H1 (cell line): Measurements from ENCODE around the gene TRABD2A. TPM values are rescaled to one million over a fixed set of nuclear protein-coding genes. Genes with fewer than 3 reads are reported as not detected.

Experiments used
- CTCF ChIA-PET: fragments of 300-600 bp; sonication (Branson Sonifier 250); formaldehyde crosslinking; loops from one replicate; lab custom pipeline; 2021; ENCODE audit not compliant: partially characterized antibody; lab: Charles Lee
- POLR2A ChIA-PET: fragments of 300-600 bp; sonication (Branson Sonifier 250); formaldehyde crosslinking; loops from one replicate; lab custom pipeline; 2021; ENCODE audit warnings: inconsistent platforms; ENCODE audit not compliant: partially characterized antibody; lab: Charles Lee
- DNase-seq, 2 experiments: peaks; one replicate each; pipeline versions ENCODE4 v3.0.0 to v3.0.0-alpha.2; 2010 to 2022; ENCODE audit warnings: low spot score in 2 of 2, low read depth in 1 of 2, mixed read lengths in 1 of 2
- FAIRE-seq: peaks from 2 replicates; lab custom pipeline; 2011; peaks lifted over from hg19 to GRCh38; lab: Jason Lieb, UNC
- H2AFZ ChIP-seq: 2 replicates; pipeline ENCODE4 v1.8.1; 2012; ENCODE audit warnings: low read length, inconsistent platforms
- H2AK5ac ChIP-seq: 2 replicates; pipeline ENCODE4 v1.6.1; 2013; ENCODE audit warnings: low read depth, low read length
- H2BK120ac ChIP-seq: replicated peaks from 2 replicates; pipeline ENCODE3; 2013; ENCODE audit warnings: low read depth, low read length, inconsistent platforms
- H2BK12ac ChIP-seq: 2 replicates; pipeline ENCODE4 v1.6.1; 2013; ENCODE audit warnings: low read depth, low read length
- H2BK15ac ChIP-seq: 2 replicates; pipeline ENCODE4 v1.6.1; 2013; ENCODE audit warnings: low read length
- H2BK20ac ChIP-seq: 2 replicates; pipeline ENCODE4 v1.6.1; 2013; ENCODE audit warnings: low read length
- H2BK5ac ChIP-seq: 2 replicates; pipeline ENCODE4 v1.6.1; 2013; ENCODE audit warnings: low read depth, low read length
- H3K14ac ChIP-seq: 2 replicates; pipeline ENCODE4 v1.6.1; 2013; ENCODE audit warnings: inconsistent platforms; ENCODE audit not compliant: insufficient read length
- H3K18ac ChIP-seq: 2 replicates; pipeline ENCODE4 v1.6.1; 2013; ENCODE audit warnings: low read length; ENCODE audit errors: extremely low read depth
- H3K23ac ChIP-seq: 2 replicates; pipeline ENCODE4 v1.6.1; 2013; ENCODE audit warnings: inconsistent platforms; ENCODE audit not compliant: insufficient read length
- H3K23me2 ChIP-seq: 2 replicates; pipeline ENCODE4 v1.6.1; 2013; ENCODE audit warnings: low read depth, low read length
- H3K27ac ChIP-seq: 2 replicates; pipeline ENCODE4 v1.6.1; 2011; ENCODE audit warnings: low read depth, low read length, inconsistent platforms
- H3K27me3 ChIP-seq, 4 experiments: replicated peaks in 1 of 4; 1 replicate in 1 of 4; 2 replicates in 3 of 4; pipeline versions ENCODE4 v1.6.1 to v1.8.1; 2011 to 2013; ENCODE audit warnings: low read length in 3 of 4, mild to moderate bottlenecking in 3 of 4, inconsistent platforms in 2 of 4, mixed read lengths in 2 of 4, moderate library complexity in 1 of 4; ENCODE audit not compliant: control insufficient read depth in 3 of 4, insufficient read depth in 3 of 4; ENCODE audit errors: extremely low read depth in 1 of 4
- H3K36me3 ChIP-seq, 4 experiments: 2 replicates each; pipeline versions ENCODE4 v1.6.1 to v1.8.1; 2011 to 2013; ENCODE audit warnings: mild to moderate bottlenecking in 4 of 4, low read length in 3 of 4, moderate library complexity in 2 of 4, control low read depth in 1 of 4, inconsistent platforms in 1 of 4; ENCODE audit not compliant: insufficient read depth in 4 of 4, control insufficient read depth in 2 of 4
- H3K4ac ChIP-seq: replicated peaks from 2 replicates; pipeline ENCODE3; 2013; ENCODE audit warnings: low read length, low read depth, mixed read lengths, inconsistent platforms; ENCODE audit not compliant: insufficient read length
- H3K4me1 ChIP-seq, 4 experiments: replicated peaks in 1 of 4; 1 replicate in 1 of 4; 2 replicates in 3 of 4; pipeline versions ENCODE4 v1.6.1 to v1.8.1; 2011 to 2013; ENCODE audit warnings: low read length in 3 of 4, inconsistent platforms in 2 of 4, mixed read lengths in 1 of 4; ENCODE audit not compliant: insufficient read depth in 4 of 4, control insufficient read depth in 3 of 4
- H3K4me2 ChIP-seq, 2 experiments: 2 replicates each; pipeline versions ENCODE4 v1.6.1 to v1.8.1; 2011 to 2013; ENCODE audit warnings: low read depth in 2 of 2, low read length in 2 of 2, control low read depth in 1 of 2, inconsistent platforms in 1 of 2, mild to moderate bottlenecking in 1 of 2; ENCODE audit not compliant: insufficient read depth in 1 of 2
- H3K4me3 ChIP-seq, 4 experiments: fragments of 200-600, 300-600 bp in 1 of 4; sonication (generic), shearing (Covaris generic), sonication (Bioruptor Twin) in 1 of 4; 2 replicates each; pipeline versions ENCODE4 v1.5.1 to v1.8.1; 2011 to 2016; ENCODE audit warnings: low read length in 4 of 4, low read depth in 3 of 4, control low read depth in 2 of 4, inconsistent platforms in 2 of 4, mild to moderate bottlenecking in 2 of 4, mixed read lengths in 1 of 4, moderate library complexity in 1 of 4; ENCODE audit not compliant: insufficient read depth in 2 of 4; ENCODE audit errors: extremely low read depth in 1 of 4
- H3K56ac ChIP-seq: replicated peaks from 2 replicates; pipeline ENCODE3; 2013; ENCODE audit warnings: low read depth, mild to moderate bottlenecking, mixed read lengths, low read length, inconsistent platforms; ENCODE audit not compliant: insufficient read length
- H3K79me1 ChIP-seq: 2 replicates; pipeline ENCODE4 v1.6.1; 2013; ENCODE audit warnings: low read depth, low read length, control low read depth
- H3K79me2 ChIP-seq, 2 experiments: 2 replicates each; pipeline versions ENCODE4 v1.6.1 to v1.8.1; 2012 to 2013; ENCODE audit warnings: low read length in 2 of 2, mild to moderate bottlenecking in 2 of 2, inconsistent platforms in 1 of 2; ENCODE audit not compliant: insufficient read depth in 2 of 2, control insufficient read depth in 1 of 2
- H3K9ac ChIP-seq, 4 experiments: replicated peaks in 1 of 4; 1 replicate in 1 of 4; 2 replicates in 3 of 4; pipeline versions ENCODE4 v1.6.1 to v1.8.1; 2011 to 2013; ENCODE audit warnings: low read depth in 3 of 4, low read length in 3 of 4, control low read depth in 2 of 4, mild to moderate bottlenecking in 2 of 4, moderate library complexity in 2 of 4, inconsistent platforms in 1 of 4; ENCODE audit errors: extremely low read depth in 1 of 4
- H3K9me3 ChIP-seq, 2 experiments: 2 replicates each; pipeline versions ENCODE4 v1.6.1 to v1.8.1; 2012 to 2013; ENCODE audit warnings: mild to moderate bottlenecking in 2 of 2, moderate library complexity in 2 of 2, control low read depth in 1 of 2, inconsistent platforms in 1 of 2, low read depth in 1 of 2, low read length in 1 of 2, mixed read lengths in 1 of 2; ENCODE audit not compliant: insufficient read depth in 2 of 2
- H4K20me1 ChIP-seq, 2 experiments: replicated peaks in 1 of 2; 2 replicates each; pipeline versions ENCODE3 to v1.8.1; 2011 to 2013; ENCODE audit warnings: inconsistent platforms in 2 of 2, low read length in 2 of 2, mild to moderate bottlenecking in 1 of 2; ENCODE audit not compliant: insufficient read depth in 2 of 2, control insufficient read depth in 1 of 2
- H4K5ac ChIP-seq: 2 replicates; pipeline ENCODE4 v1.6.1; 2013; ENCODE audit warnings: low read length, low read depth, mixed read lengths, inconsistent platforms; ENCODE audit not compliant: insufficient read length
- H4K8ac ChIP-seq: 2 replicates; pipeline ENCODE4 v1.8.0; 2013; ENCODE audit warnings: mild to moderate bottlenecking, moderate library complexity, low read length, inconsistent platforms; ENCODE audit not compliant: insufficient read depth; ENCODE audit errors: extremely low read depth
- H4K91ac ChIP-seq: replicated peaks from 2 replicates; pipeline ENCODE3; 2013; ENCODE audit warnings: low read length, mixed read lengths, inconsistent platforms; ENCODE audit not compliant: insufficient read length
- ATF2 ChIP-seq: IDR thresholded peaks from 2 replicates; pipeline ENCODE4 v1.6.1; 2012; ENCODE audit warnings: low read length, inconsistent platforms
- ATF3 ChIP-seq: IDR thresholded peaks from 2 replicates; pipeline ENCODE4 v1.6.1; 2011; ENCODE audit warnings: low read depth, mild to moderate bottlenecking, low read length; ENCODE audit not compliant: insufficient read depth
- CTBP2 ChIP-seq: IDR thresholded peaks from 2 replicates; pipeline ENCODE4 v1.7.0; 2011; ENCODE audit warnings: borderline replicate concordance, mild to moderate bottlenecking, moderate library complexity, mixed read lengths, low read length; ENCODE audit not compliant: insufficient read depth, insufficient read length
- EP300 ChIP-seq, 2 experiments: IDR thresholded peaks; 1 replicate in 1 of 2; 2 replicates in 1 of 2; pipeline ENCODE4 v1.6.1; 2011 to 2012; ENCODE audit warnings: low read depth in 2 of 2, low read length in 2 of 2, mild to moderate bottlenecking in 2 of 2, borderline replicate concordance in 1 of 2, inconsistent platforms in 1 of 2, moderate library complexity in 1 of 2
- JUND ChIP-seq: IDR thresholded peaks from 2 replicates; pipeline ENCODE4 v1.6.1; 2011; ENCODE audit warnings: mild to moderate bottlenecking, improper control_type of control experiment, low read length
- POLR2A ChIP-seq, 2 experiments: IDR thresholded peaks; 1 replicate in 1 of 2; 2 replicates in 1 of 2; pipeline ENCODE4 v1.6.1; 2011; ENCODE audit warnings: low read depth in 2 of 2, low read length in 2 of 2, mild to moderate bottlenecking in 2 of 2; ENCODE audit errors: control extremely low read depth in 1 of 2
- POU5F1 ChIP-seq: IDR thresholded peaks from 2 replicates; pipeline ENCODE4 v1.6.1; 2011; ENCODE audit warnings: low read depth, mild to moderate bottlenecking, low read length, moderate library complexity
- RNF2 ChIP-seq: fragments of 200-900, 300-1000 bp; sonication (generic); IDR thresholded peaks from 2 replicates; pipeline ENCODE4 v1.7.1; 2016; ENCODE audit warnings: borderline replicate concordance, low read depth, mild to moderate bottlenecking, antibody characterized with exemption, low read length; ENCODE audit not compliant: poor library complexity, severe bottlenecking; ENCODE audit errors: missing control alignments
- SP1 ChIP-seq: IDR thresholded peaks from 2 replicates; pipeline ENCODE4 v1.6.1; 2011; ENCODE audit warnings: low read depth, low read length
- WGBS, 2 experiments: shearing (Covaris generic) in 1 of 2; methylation state at CpG; one replicate each; pipeline versions ENCODE4 v1.1.6 to v1.1.7; 2013 to 2015; ENCODE audit warnings: low lambda C conversion rate in 2 of 2, mixed read lengths in 2 of 2, inconsistent platforms in 1 of 2, low coverage in 1 of 2, missing lambda C conversion rate in 1 of 2; ENCODE audit not compliant: insufficient replicate concordance in 2 of 2, insufficient coverage in 1 of 2, insufficient read length in 1 of 2; ENCODE audit errors: extremely low coverage in 1 of 2, missing lambda C conversion rate in 1 of 2; 5-methylcytosine and 5-hydroxymethylcytosine counted together
- polyA plus RNA-seq, 7 experiments: library from polyadenylated mRNA; depleted of rRNA in 3 of 7; stranded (reverse) in 5 of 7; unstranded in 2 of 7; fragments of >200 nt in 5 of 7; fragments of 200-250 nt in 2 of 7; gene quantifications; 1 replicate in 5 of 7; 2 replicates in 1 of 7; 4 replicates in 1 of 7; pipeline versions ENCODE4 v1.2.1 to v1.2.3, GENCODE V29; 2011 to 2013; ENCODE audit warnings: missing spikeins in 2 of 7, mixed read lengths in 2 of 7
- total RNA-seq: library from RNA; stranded (reverse); fragmentation: NEBNext Ultra II Directional; extraction: Animal tissue kit (Norgen Biotek cat#: 25700); gene quantifications from 2 replicates; pipeline ENCODE4 v1.2.1, GENCODE V29; 2021

The TRABD2A gene
- total and polyA plus RNA-seq, 2 of the 8 experiments (the other 6 are each of a cell fraction or from before 2014, with no cell fraction given): 17.3 to 18.6 TPM

GRCh38 chr2:84779781-84780180, 101.1 kb downstream of the TRABD2A start:
- Histone ChIP-seq H3K79me2 (no peaks in the 10 kb centered on the region), H3K18ac (no peak overlapping the region), H2BK15ac (no peak overlapping the region), H3K4ac (no peak overlapping the region), H3K23me2 (no peaks in the 10 kb centered on the region), H2BK12ac (no peak overlapping the region), H2AK5ac (no peak overlapping the region), H3K4me3 (no peak overlapping the region), H3K56ac (no peak overlapping the region), H3K4me2 (no peak overlapping the region), H4K20me1 (no peaks in the 10 kb centered on the region), H3K9me3 (no peaks in the 10 kb centered on the region; a peak in 1 of 4 replicates), H4K91ac (no peak overlapping the region), H3K36me3 (no peaks in the 10 kb centered on the region), H3K79me1 (no peaks in the 10 kb centered on the region), H4K5ac (no peak overlapping the region), H3K14ac (no peak overlapping the region), H3K9ac (no peak overlapping the region), H2BK20ac (no peak overlapping the region)
- WGBS, 2 experiments: 76% methylated on average over 3 of the region's 3 CpGs; no CpG with 5 or more reads in 1 of the 2 experiments
- CTCF ChIA-PET: no interaction called here
- TF ChIP-seq EP300 (IDR thresholded peaks at IDR 0.05; ENCODE audit: borderline replicate concordance in 1 of 2, low read depth in 2 of 2, low read length in 2 of 2) (no peak), SP1 (no peak), JUND (no peak), POU5F1 (no peak), POLR2A (IDR thresholded peaks at IDR 0.05; ENCODE audit: control extremely low read depth in 1 of 2, low read depth in 2 of 2, low read length in 2 of 2) (no peak), CTBP2 (no peak), ATF2 (no peak), RNF2 (no peak), ATF3 (no peak)
- TF ChIP-seq, all 59 proteins: peak for 0
- FAIRE-seq (no peak), DNase-seq (no peak)
- H3K23ac ChIP-seq: no peak overlapping the region
- H3K27ac ChIP-seq: no peak overlapping the region
- H2AFZ ChIP-seq: no peak overlapping the region
- H3K27me3 ChIP-seq: no peaks in the 10 kb centered on the region
- no peak overlapping the region for H2BK120ac ChIP-seq
- no peak overlapping the region for H2BK5ac ChIP-seq
- no peak overlapping the region for H4K8ac ChIP-seq
- H3K4me1 ChIP-seq: peaks cover 0 to 3% (median 2%) of the 10 kb centered on the region in 4 experiments; a peak in 3 of 7 replicates
- POLR2A ChIA-PET: interaction anchor here (1.0 kb wide), 1 partner anchor 353 kb away, joined by 3 read pairs; no protein-coding TSS in a partner anchor
